Fibroblast of lung (primary cell): ENCODE data around the gene AFP.

Source experiments
- EZH2 ChIP-seq: IDR thresholded peaks from 2 replicates; pipeline ENCODE4 v1.5.1; 2012; ENCODE audit warnings: low read length, control low read depth, mild to moderate bottlenecking; ENCODE audit errors: missing control alignments
- TF ChIP-seq, protein P1 (sequence below), 2 donors: IDR thresholded peaks in 1 of 2; conservative IDR thresholded peaks in 1 of 2; 1 replicate in 1 of 2; 2 replicates in 1 of 2; pipeline ENCODE4 v1.5.1; 2011 to 2012; ENCODE audit warnings: low read length in 2 of 2, control low read depth in 1 of 2, inconsistent platforms in 1 of 2, low read depth in 1 of 2, mild to moderate bottlenecking in 1 of 2

- TF ChIP-seq, protein P1, sequence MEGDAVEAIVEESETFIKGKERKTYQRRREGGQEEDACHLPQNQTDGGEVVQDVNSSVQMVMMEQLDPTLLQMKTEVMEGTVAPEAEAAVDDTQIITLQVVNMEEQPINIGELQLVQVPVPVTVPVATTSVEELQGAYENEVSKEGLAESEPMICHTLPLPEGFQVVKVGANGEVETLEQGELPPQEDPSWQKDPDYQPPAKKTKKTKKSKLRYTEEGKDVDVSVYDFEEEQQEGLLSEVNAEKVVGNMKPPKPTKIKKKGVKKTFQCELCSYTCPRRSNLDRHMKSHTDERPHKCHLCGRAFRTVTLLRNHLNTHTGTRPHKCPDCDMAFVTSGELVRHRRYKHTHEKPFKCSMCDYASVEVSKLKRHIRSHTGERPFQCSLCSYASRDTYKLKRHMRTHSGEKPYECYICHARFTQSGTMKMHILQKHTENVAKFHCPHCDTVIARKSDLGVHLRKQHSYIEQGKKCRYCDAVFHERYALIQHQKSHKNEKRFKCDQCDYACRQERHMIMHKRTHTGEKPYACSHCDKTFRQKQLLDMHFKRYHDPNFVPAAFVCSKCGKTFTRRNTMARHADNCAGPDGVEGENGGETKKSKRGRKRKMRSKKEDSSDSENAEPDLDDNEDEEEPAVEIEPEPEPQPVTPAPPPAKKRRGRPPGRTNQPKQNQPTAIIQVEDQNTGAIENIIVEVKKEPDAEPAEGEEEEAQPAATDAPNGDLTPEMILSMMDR (conservative IDR thresholded peaks at IDR 0.05 in 1 of 2, IDR thresholded peaks at IDR 0.05 in 1 of 2; ENCODE audit: low read depth in 1 of 2, low read length in 2 of 2), result no peak
- TF ChIP-seq EZH2, result no peak
These were observed 12.6 kb downstream of the AFP start for GRCh38 chr4:73448448-73449203.
